Measurements from ENCODE around the gene RNF207.

Gene RNF207

GRCh38 chr1:6256645-6257044 lies 50.7 kb downstream of the RNF207 start:
- TF ChIP-seq CTCF (conservative IDR thresholded peaks at IDR 0.05; ENCODE audit: control insufficient read depth, insufficient read depth, low read depth, low read length) = no peak
- no peak for DNase-seq (ENCODE audit: low read depth)

GRCh38 chr1:6257541-6258069 lies 51.7 kb downstream of the RNF207 start:
- no peak overlapping the region for H3K4me3 ChIP-seq (ENCODE audit: control insufficient read depth, low read depth, low read length)
- no peak for DNase-seq (ENCODE audit: low read depth)
- no peak for TF ChIP-seq CTCF (conservative IDR thresholded peaks at IDR 0.05; ENCODE audit: control insufficient read depth, insufficient read depth, low read depth, low read length)

More at GRCh38 chr1:6256645-6257044, 50.7 kb downstream of the RNF207 start:
- H3K4me3 ChIP-seq (ENCODE audit: control insufficient read depth, low read depth, low read length) = no peak overlapping the region

- no peak for TF ChIP-seq CTCF (conservative IDR thresholded peaks at IDR 0.05; ENCODE audit: control insufficient read depth, insufficient read depth, low read depth, low read length)
- H3K4me3 ChIP-seq (ENCODE audit: control insufficient read depth, low read depth, low read length) = no peak overlapping the region
- DNase-seq (ENCODE audit: low read depth) = no peak
Observed at GRCh38 chr1:6258675-6259074, 52.8 kb downstream of the RNF207 start.

GRCh38 chr1:6259491-6260362 lies 53.8 kb downstream of the RNF207 start:
- no peak for TF ChIP-seq CTCF (conservative IDR thresholded peaks at IDR 0.05; ENCODE audit: control insufficient read depth, insufficient read depth, low read depth, low read length)
- peak overlapping the region; percentile 44 for H3K4me3 ChIP-seq (ENCODE audit: control insufficient read depth, low read depth, low read length)
- DNase-seq (ENCODE audit: low read depth) = peak; percentile 71

- no peak for TF ChIP-seq CTCF (conservative IDR thresholded peaks at IDR 0.05; ENCODE audit: control insufficient read depth, insufficient read depth, low read depth, low read length)
- peak overlapping the region; percentile 44 for H3K4me3 ChIP-seq (ENCODE audit: control insufficient read depth, low read depth, low read length)
- no peak for DNase-seq (ENCODE audit: low read depth)
Observed at GRCh38 chr1:6260433-6260934, 54.6 kb downstream of the RNF207 start.

GRCh38 chr1:6260961-6261614 lies 55.2 kb downstream of the RNF207 start, which contains the start of gene GPR153:
TSS of gene GPR153 (minus strand) at chr1:6261098. CDS start at chr1:6254905, 6,193 bp downstream.
- TF ChIP-seq CTCF (conservative IDR thresholded peaks at IDR 0.05; ENCODE audit: control insufficient read depth, insufficient read depth, low read depth, low read length) = no peak
- H3K4me3 ChIP-seq (ENCODE audit: control insufficient read depth, low read depth, low read length) = peak within 1 kb of the TSS; percentile 44
- no peak for DNase-seq (ENCODE audit: low read depth)

Data from fibroblast of mammary gland (primary cell).